Activated CD4-positive, alpha-beta T cell treated with anti-CD3 and anti-CD28 coated beads for 36 hours (primary cell): ENCODE measurements around the gene NEK1. TPM values are rescaled to one million over a fixed set of nuclear protein-coding genes. Genes with fewer than 3 reads are reported as not detected.
"Not testable (repeated sequence)": the region's sequence is repeated elsewhere in the genome, so short reads cannot be mapped to it uniquely, and the experiment has no call there.

ENCODE experiments used
- ATAC-seq: fragments of 200-7000 bp; cut with Tn5 transposase; one replicate; pipeline ENCODE4 v1.10.0; 2021; ENCODE audit warnings: mild to moderate bottlenecking, moderate library complexity
- CTCF ChIA-PET: fragments of 350-600 bp; sonication (Branson Sonifier 250); formaldehyde crosslinking; loops from one replicate; lab custom pipeline; 2021; ENCODE audit warnings: antibody characterized with exemption; lab: Charles Lee
- POLR2A ChIA-PET: fragments of 350-600 bp; sonication (Branson Sonifier 250); formaldehyde crosslinking; loops from one replicate; lab custom pipeline; 2021; ENCODE audit warnings: antibody characterized with exemption, inconsistent platforms; lab: Charles Lee
- DNase-seq: peaks from one replicate; pipeline ENCODE4 v3.0.0-alpha.2; 2020
- H3K27ac Mint-ChIP-seq: one replicate; pipeline ENCODE4 v1.8.0; 2021; ENCODE audit warnings: mixed read lengths
- H3K27me3 Mint-ChIP-seq: one replicate; pipeline ENCODE4 v1.8.0; 2021; ENCODE audit warnings: mixed read lengths
- H3K36me3 Mint-ChIP-seq: one replicate; pipeline ENCODE4 v1.8.0; 2021; ENCODE audit warnings: low read depth, mixed read lengths
- H3K4me1 Mint-ChIP-seq: one replicate; pipeline ENCODE4 v1.8.0; 2021; ENCODE audit warnings: mixed read lengths
- H3K4me3 Mint-ChIP-seq: one replicate; pipeline ENCODE4 v1.8.0; 2021; ENCODE audit warnings: mild to moderate bottlenecking, moderate library complexity, mixed read lengths
- H3K9me3 Mint-ChIP-seq: one replicate; pipeline ENCODE4 v1.8.0; 2021; ENCODE audit warnings: low read depth, mixed read lengths
- intact Hi-C, 2 experiments: fragments of 100-400 bp; cut with DNase I in 1 of 2; cut with micrococcal nuclease in 1 of 2; formaldehyde crosslinking; loops; one replicate each; pipeline versions ENCODE4 v1.14.2 to v1.15.1; 2022 to 2024; cut with DNase I, micrococcal nuclease
- total RNA-seq, 2 experiments: library from RNA; stranded (reverse); gene quantifications; one replicate each; pipeline ENCODE4 v1.2.3, GENCODE V29; 2021

NEK1 gene
- total RNA-seq, 2 experiments from 2014 or later: 9.5 to 12.2 TPM

GRCh38 chr4:169493164-169493524 is 119.2 kb downstream of the NEK1 start:
- H3K36me3 Mint-ChIP-seq: peaks cover 14% of the 10 kb centered on the region
- no peak for ATAC-seq

DNA sequence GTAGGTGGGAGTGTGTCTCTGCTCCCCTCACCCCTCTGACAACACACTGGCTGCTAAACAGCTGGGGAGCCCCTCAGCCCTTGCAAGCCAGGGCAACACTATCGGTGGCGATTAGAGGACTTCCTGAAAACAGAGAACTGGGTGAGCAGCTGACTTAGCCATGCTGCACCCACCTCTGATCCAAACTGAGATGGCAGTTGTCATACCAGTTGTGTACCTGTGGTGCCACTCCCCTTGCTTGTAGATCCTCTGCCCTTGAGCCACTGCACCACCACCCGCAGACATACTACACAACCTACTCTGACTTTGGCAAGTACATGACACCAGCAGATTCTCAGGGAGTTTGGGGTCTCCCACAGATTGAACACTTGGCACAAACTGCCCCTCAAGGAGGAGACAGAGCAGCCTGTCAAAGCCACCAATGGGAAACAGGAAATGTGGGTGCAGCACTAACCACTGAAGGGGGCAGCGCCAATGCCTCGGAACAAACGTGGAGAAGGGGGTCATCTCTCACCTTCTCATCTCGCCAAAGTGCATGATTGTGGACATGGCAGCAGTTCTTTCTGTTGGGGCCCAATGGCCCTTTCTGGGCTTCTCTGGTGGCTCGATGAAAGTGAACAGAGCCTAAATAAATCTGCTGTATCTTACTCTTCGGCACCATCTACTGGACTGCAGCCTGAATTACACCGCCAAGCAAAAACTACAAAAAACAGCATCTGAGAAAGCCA is 119.8 kb downstream of the NEK1 start:
- ATAC-seq (peak; percentile 57), DNase-seq (peak; percentile 41)
- Mint-ChIP-seq H3K27ac (no peak overlapping the region), H3K27me3 (no peaks in the 10 kb centered on the region), H3K36me3 (peaks cover 16% of the 10 kb centered on the region), H3K9me3 (peaks cover 1% of the 10 kb centered on the region), H3K4me3 (no peak overlapping the region), H3K4me1 (no peaks in the 10 kb centered on the region)
- ChIA-PET POLR2A (interaction anchor here (0.6 kb wide), 1 partner anchor 482 kb away, joined by 5 read pairs; the partner anchor contains the start of gene CBR4), CTCF (interaction anchor here (0.6 to 1.4 kb wide), 5 partner anchors 10 to 569 kb away, joined by 3 to 13 read pairs (median 3); no protein-coding TSS in a partner anchor)
- intact Hi-C loops: loop anchor here in 1 of 2 experiments (1.0 to 5.0 kb wide), 2 partner anchors 569 to 1310 kb away; no protein-coding TSS in a partner anchor

More at GRCh38 chr4:169493164-169493524, 119.2 kb downstream of the NEK1 start:
- Mint-ChIP-seq H3K4me1 (no peaks in the 10 kb centered on the region), H3K27me3 (no peaks in the 10 kb centered on the region), H3K4me3 (no peak overlapping the region), H3K27ac (no peak overlapping the region), H3K9me3 (peaks cover 4% of the 10 kb centered on the region)
- DNase-seq: no peak
- intact Hi-C loops: loop anchor here in 1 of 2 experiments (1.0 to 5.0 kb wide), 2 partner anchors 570 to 1311 kb away; no protein-coding TSS in a partner anchor
- ChIA-PET POLR2A (no interaction called here), CTCF (interaction anchor here (1.1 to 1.4 kb wide), 4 partner anchors 10 to 570 kb away, joined by 3 to 13 read pairs (median 4); no protein-coding TSS in a partner anchor)

DNA sequence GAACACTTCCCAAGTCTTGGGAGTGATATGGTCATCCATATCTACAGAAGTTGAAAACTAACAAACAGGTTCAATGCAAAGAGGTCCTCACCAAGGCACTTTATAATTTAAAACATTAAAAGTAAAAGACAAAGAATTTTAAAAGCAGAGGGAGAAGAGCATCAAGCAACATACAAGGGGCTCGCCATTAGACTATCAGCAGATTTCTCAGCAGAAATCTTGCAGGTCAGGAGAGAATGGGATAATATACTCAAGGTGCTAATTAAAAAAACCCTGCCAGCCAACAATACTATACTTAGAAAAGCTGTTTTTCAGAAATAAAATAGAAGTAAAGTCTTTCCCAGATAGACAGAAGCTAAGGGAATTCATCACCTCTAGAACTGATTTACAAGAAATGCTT is 121.2 kb downstream of the NEK1 start:
- POLR2A ChIA-PET: no interaction called here
- H3K4me3 Mint-ChIP-seq: no peak overlapping the region
- peaks cover 13% of the 10 kb centered on the region for H3K36me3 Mint-ChIP-seq
- H3K27me3 Mint-ChIP-seq: no peaks in the 10 kb centered on the region
- DNase-seq (no peak), ATAC-seq (no peak)
- no peaks in the 10 kb centered on the region for H3K4me1 Mint-ChIP-seq
- H3K27ac Mint-ChIP-seq: no peak overlapping the region
- intact Hi-C loops: loop anchor here in 1 of 2 experiments (5.0 kb wide), 1 partner anchor 1309 kb away; no protein-coding TSS in a partner anchor
- no peaks in the 10 kb centered on the region for H3K9me3 Mint-ChIP-seq
- CTCF ChIA-PET: no interaction called here

DNA sequence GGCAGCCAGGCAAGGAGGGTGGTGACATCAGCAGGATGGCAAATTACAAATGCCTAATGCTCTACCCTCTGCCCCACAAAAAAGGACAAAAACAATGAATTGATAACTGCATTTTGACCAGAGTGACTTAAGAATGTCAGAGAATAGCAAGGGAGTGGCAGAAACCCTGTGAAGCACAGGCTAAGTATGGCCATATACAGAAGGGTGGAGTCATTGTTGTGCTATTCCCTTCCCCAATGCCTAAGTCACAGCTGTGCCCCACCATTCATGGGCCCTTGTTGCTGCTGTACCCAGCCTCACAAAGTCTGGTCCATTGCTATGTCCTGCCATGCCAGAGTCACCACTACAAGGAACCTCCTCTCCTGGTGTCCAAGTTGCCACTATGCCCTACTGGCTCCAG is 123.1 kb downstream of the NEK1 start:
- Mint-ChIP-seq H3K4me3 (no peak overlapping the region), H3K27me3 (no peaks in the 10 kb centered on the region), H3K36me3 (peaks cover 13% of the 10 kb centered on the region), H3K9me3 (no peaks in the 10 kb centered on the region), H3K27ac (no peak overlapping the region), H3K4me1 (no peaks in the 10 kb centered on the region)
- POLR2A ChIA-PET: no interaction called here
- DNase-seq (no peak), ATAC-seq (no peak)
- CTCF ChIA-PET: interaction anchor here (0.6 to 2.6 kb wide), 4 partner anchors 40 to 568 kb away, joined by 3 to 9 read pairs (median 3); no protein-coding TSS in a partner anchor
- intact Hi-C loops: loop anchor here (5.0 kb wide), 3 partner anchors 217 to 977 kb away; partner anchors contain the start of genes SH3RF1 (in 2 of the 2) and CBR4 (in 1 of the 2)

DNA sequence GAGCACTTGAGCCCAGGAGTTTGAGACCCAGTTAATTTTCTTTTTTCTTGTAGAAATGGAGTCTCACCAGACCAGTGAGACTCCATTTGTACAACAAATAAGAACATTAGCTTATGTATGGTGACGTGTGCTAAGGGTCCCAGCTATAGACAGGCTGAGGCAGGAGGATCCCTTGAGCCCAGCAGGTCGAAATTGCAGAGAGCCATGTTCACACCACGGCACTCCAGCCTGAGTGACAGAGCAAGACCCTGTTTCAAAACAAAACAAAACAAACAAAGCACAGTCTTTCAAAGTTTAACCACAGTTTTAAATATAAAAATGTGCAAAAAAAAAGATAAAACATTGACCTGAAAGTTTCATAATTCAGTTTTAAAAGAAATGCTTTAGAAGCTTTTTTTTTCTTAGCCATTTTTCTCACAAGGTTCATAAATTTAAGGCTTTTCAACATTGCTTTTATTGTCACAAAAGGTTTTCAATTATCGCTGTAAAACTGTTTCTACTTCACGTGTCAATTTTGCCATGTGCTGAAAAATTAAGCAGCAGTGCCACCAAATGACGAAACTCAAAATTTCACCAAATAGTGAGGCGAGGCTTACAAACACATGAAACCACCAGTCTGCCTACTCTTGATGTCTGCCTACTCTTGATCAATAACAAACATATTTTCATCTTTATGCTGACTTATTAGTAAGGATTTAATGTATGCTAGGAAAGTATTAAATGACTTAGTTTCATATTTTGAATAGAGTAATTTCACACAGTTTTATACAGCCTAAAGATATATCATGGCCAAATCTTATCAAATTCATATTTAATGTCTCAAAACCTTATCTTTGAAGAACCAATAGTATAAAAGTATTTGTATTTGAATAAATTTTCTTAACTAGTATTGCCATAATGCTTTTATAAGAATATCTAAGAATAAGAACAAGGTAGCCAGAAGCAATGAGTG is 126.3 kb downstream of the NEK1 start:
- no peaks in the 10 kb centered on the region for H3K9me3 Mint-ChIP-seq
- no peak overlapping the region for H3K4me3 Mint-ChIP-seq
- ChIA-PET POLR2A (interaction anchor here (0.6 kb wide), 1 partner anchor 694 kb away, joined by 5 read pairs; no protein-coding TSS in a partner anchor), CTCF (interaction anchor here (0.7 to 1.5 kb wide), 13 partner anchors 13 to 1125 kb away, joined by 3 to 5 read pairs (median 4); no protein-coding TSS in a partner anchor)
- ATAC-seq (peak; percentile 49), DNase-seq (peak; percentile 53)
- H3K4me1 Mint-ChIP-seq: no peaks in the 10 kb centered on the region
- intact Hi-C loops: loop anchor here (1.0 to 5.0 kb wide), 5 partner anchors 214 to 974 kb away; partner anchors contain the start of genes SH3RF1 (in 2 of the 2) and CBR4 (in 1 of the 2)
- no peaks in the 10 kb centered on the region for H3K27me3 Mint-ChIP-seq
- H3K36me3 Mint-ChIP-seq: peaks cover 6% of the 10 kb centered on the region
- no peak overlapping the region for H3K27ac Mint-ChIP-seq

- ATAC-seq (no peak), DNase-seq (no peak)
- Mint-ChIP-seq H3K36me3 (peaks cover 6% of the 10 kb centered on the region), H3K4me3 (no peak overlapping the region), H3K27me3 (no peaks in the 10 kb centered on the region), H3K9me3 (no peaks in the 10 kb centered on the region), H3K27ac (no peak overlapping the region), H3K4me1 (no peaks in the 10 kb centered on the region)
- ChIA-PET POLR2A (no interaction called here), CTCF (interaction anchor here (0.8 to 1.5 kb wide), 10 partner anchors 12 to 564 kb away, joined by 3 to 5 read pairs (median 4); no protein-coding TSS in a partner anchor)
- intact Hi-C loops: loop anchor here (5.0 kb wide), 3 partner anchors 213 to 973 kb away; partner anchors contain the start of genes SH3RF1 (in 2 of the 2) and CBR4 (in 1 of the 2)
These were observed 127.3 kb downstream of the NEK1 start for GRCh38 chr4:169485086-169485485.

GRCh38 chr4:169484485-169484884 is 127.9 kb downstream of the NEK1 start:
- POLR2A ChIA-PET: no interaction called here
- H3K4me3 Mint-ChIP-seq: no peak overlapping the region
- DNase-seq (no peak), ATAC-seq (no peak)
- no peaks in the 10 kb centered on the region for H3K9me3 Mint-ChIP-seq
- H3K36me3 Mint-ChIP-seq: peaks cover 6% of the 10 kb centered on the region
- no peaks in the 10 kb centered on the region for H3K27me3 Mint-ChIP-seq
- intact Hi-C loops: no loop called here
- no peaks in the 10 kb centered on the region for H3K4me1 Mint-ChIP-seq
- CTCF ChIA-PET: interaction anchor here (1.0 to 1.5 kb wide), 2 partner anchors 560 to 561 kb away, joined by 5 read pairs; no protein-coding TSS in a partner anchor
- H3K27ac Mint-ChIP-seq: no peak overlapping the region

- H3K9me3 Mint-ChIP-seq: peaks cover 4% of the 10 kb centered on the region
- no peaks in the 10 kb centered on the region for H3K27me3 Mint-ChIP-seq
- peaks cover 25% of the 10 kb centered on the region for H3K36me3 Mint-ChIP-seq
- CTCF ChIA-PET: no interaction called here
- intact Hi-C loops: no loop called here
- H3K4me3 Mint-ChIP-seq: no peak overlapping the region
- ATAC-seq (no peak), DNase-seq (no peak)
- no peaks in the 10 kb centered on the region for H3K4me1 Mint-ChIP-seq
- no peak overlapping the region for H3K27ac Mint-ChIP-seq
- POLR2A ChIA-PET: no interaction called here
These were observed 148.3 kb downstream of the NEK1 start for GRCh38 chr4:169464080-169464479.

GRCh38 chr4:169460081-169460480 is 152.3 kb downstream of the NEK1 start:
- CTCF ChIA-PET: no interaction called here
- DNase-seq (no peak), ATAC-seq (no peak)
- intact Hi-C loops: no loop called here
- Mint-ChIP-seq H3K36me3 (peaks cover 46% of the 10 kb centered on the region), H3K27ac (no peak overlapping the region), H3K4me1 (no peaks in the 10 kb centered on the region), H3K4me3 (no peak overlapping the region), H3K9me3 (peaks cover 13% of the 10 kb centered on the region), H3K27me3 (no peaks in the 10 kb centered on the region)
- POLR2A ChIA-PET: no interaction called here

DNA sequence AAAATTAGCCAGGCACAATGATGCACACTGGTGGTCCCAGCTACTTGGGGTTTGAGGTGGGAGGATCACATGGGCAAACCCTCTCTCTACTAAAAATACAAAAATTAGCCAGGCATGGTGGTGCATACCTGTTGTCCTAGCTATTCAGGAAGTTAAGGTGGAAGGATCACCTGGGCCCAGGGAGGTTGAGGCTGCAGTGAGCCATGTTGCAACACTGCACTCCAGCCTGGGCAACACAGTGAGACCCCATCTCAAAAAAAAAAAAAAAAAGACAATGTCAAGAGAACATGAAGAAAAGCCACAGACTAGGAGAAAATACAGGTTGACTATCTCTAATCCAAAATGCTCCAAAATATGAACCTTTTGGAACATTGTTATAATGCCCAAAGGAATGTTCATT is 153.8 kb downstream of the NEK1 start:
- CTCF ChIA-PET: no interaction called here
- intact Hi-C loops: no loop called here
- Mint-ChIP-seq H3K27me3 (no peaks in the 10 kb centered on the region), H3K9me3 (peaks cover 17% of the 10 kb centered on the region), H3K4me1 (no peaks in the 10 kb centered on the region), H3K27ac (no peak overlapping the region), H3K36me3 (peaks cover 57% of the 10 kb centered on the region), H3K4me3 (no peak overlapping the region)
- no peak for ATAC-seq
- POLR2A ChIA-PET: no interaction called here
- DNase-seq: no peak

GRCh38 chr4:169452644-169453043 is 159.7 kb downstream of the NEK1 start:
- peaks cover 79% of the 10 kb centered on the region for H3K36me3 Mint-ChIP-seq
- H3K27ac Mint-ChIP-seq, H3K4me1 Mint-ChIP-seq, DNase-seq, intact Hi-C loops, H3K4me3 Mint-ChIP-seq, POLR2A ChIA-PET, H3K27me3 Mint-ChIP-seq, ATAC-seq, CTCF ChIA-PET: not testable (repeated sequence)
- H3K9me3 Mint-ChIP-seq: peaks cover 29% of the 10 kb centered on the region
